Calu3 (cell line): ENCODE data around the gene SERPINA4. TPM values are rescaled to one million over a fixed set of nuclear protein-coding genes. Genes with fewer than 3 reads are reported as not detected.
A peak's percentile ranks its signal among the peaks of the same experiment; 100 is the strongest.

ENCODE experiments used
- Bru-seq: library from RNA; stranded (reverse); fragments of 400-500 nt; gene quantifications from one replicate; lab custom pipeline; 2021; lab: Mats Ljungman, UMichigan
- BruChase-seq, 2 experiments: library from RNA; stranded (reverse); fragments of 400-500 nt; gene quantifications; one replicate each; lab custom pipeline; 2021; lab: Mats Ljungman, UMichigan
- BruUV-seq: library from RNA; stranded (reverse); fragments of 400-500 nt; replicated peaks from 2 replicates; lab custom pipeline; 2021; lab: Mats Ljungman, UMichigan
- CTCF ChIA-PET: fragments of 300-600 bp; sonication (Branson Sonifier 250); formaldehyde crosslinking; loops from one replicate; lab custom pipeline; 2022; ENCODE audit warnings: antibody characterized with exemption; lab: Charles Lee
- DNase-seq: peaks from one replicate; pipeline ENCODE4 v3.0.0; 2022
- H3K27ac Mint-ChIP-seq: one replicate; pipeline ENCODE4 v1.8.0; 2022; ENCODE audit warnings: mixed read lengths; ENCODE audit not compliant: unreplicated experiment
- H3K27me3 Mint-ChIP-seq: one replicate; pipeline ENCODE4 v1.8.0; 2022; ENCODE audit warnings: mixed read lengths; ENCODE audit not compliant: unreplicated experiment
- H3K36me3 Mint-ChIP-seq: one replicate; pipeline ENCODE4 v1.8.0; 2022; ENCODE audit warnings: mild to moderate bottlenecking, moderate library complexity, mixed read lengths; ENCODE audit not compliant: insufficient read depth, unreplicated experiment
- H3K4me1 Mint-ChIP-seq: one replicate; pipeline ENCODE4 v1.8.0; 2022; ENCODE audit warnings: mild to moderate bottlenecking, low read depth, mixed read lengths; ENCODE audit not compliant: unreplicated experiment
- H3K4me3 Mint-ChIP-seq: one replicate; pipeline ENCODE4 v1.8.0; 2022; ENCODE audit warnings: mild to moderate bottlenecking, low read depth, moderate library complexity, mixed read lengths; ENCODE audit not compliant: unreplicated experiment
- H3K9me3 Mint-ChIP-seq: one replicate; pipeline ENCODE4 v1.8.0; 2022; ENCODE audit warnings: low read depth, mixed read lengths; ENCODE audit not compliant: unreplicated experiment
- CTCF ChIP-seq: fragments of 200-600 bp; IDR thresholded peaks from one replicate; pipeline ENCODE4 v1.8.0; 2022; ENCODE audit warnings: antibody characterized with exemption; ENCODE audit not compliant: unreplicated experiment
- intact Hi-C: fragments of 100-400 bp; cut with micrococcal nuclease; formaldehyde crosslinking; loops from one replicate; pipeline ENCODE4 v1.10.0; 2022; ENCODE audit not compliant: unreplicated experiment
- long read RNA-seq: library from polyadenylated mRNA; stranded (forward); transcript quantifications from one replicate; pipeline ENCODE4 v2.0.0, GENCODE V29; 2022
- total RNA-seq: library from RNA; stranded (reverse); gene quantifications from 2 replicates; pipeline ENCODE4 v1.2.3, GENCODE V29; 2022

SERPINA4 gene, protein sequence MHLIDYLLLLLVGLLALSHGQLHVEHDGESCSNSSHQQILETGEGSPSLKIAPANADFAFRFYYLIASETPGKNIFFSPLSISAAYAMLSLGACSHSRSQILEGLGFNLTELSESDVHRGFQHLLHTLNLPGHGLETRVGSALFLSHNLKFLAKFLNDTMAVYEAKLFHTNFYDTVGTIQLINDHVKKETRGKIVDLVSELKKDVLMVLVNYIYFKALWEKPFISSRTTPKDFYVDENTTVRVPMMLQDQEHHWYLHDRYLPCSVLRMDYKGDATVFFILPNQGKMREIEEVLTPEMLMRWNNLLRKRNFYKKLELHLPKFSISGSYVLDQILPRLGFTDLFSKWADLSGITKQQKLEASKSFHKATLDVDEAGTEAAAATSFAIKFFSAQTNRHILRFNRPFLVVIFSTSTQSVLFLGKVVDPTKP
- total RNA-seq (9.8 and 17.3 TPM in 2 replicates), Bru-seq, nascent RNA (percentile 51 among the genes with signal in this experiment), BruChase-seq, experiment 1, labeled RNA remaining after a 6-hour chase (percentile 67 among the genes with signal in this experiment), BruChase-seq, experiment 2, labeled RNA remaining after a 2-hour chase (percentile 56 among the genes with signal in this experiment)
- long read RNA-seq, transcript SERPINA4-203 (5 exons, 2,012 nt) = major isoform, 25 of 36 reads
- long read RNA-seq, partial matches to known transcripts = 6 of 36 reads
- long read RNA-seq, other reads (novel, unspliced or antisense) = 1 of 36 reads

DNA sequence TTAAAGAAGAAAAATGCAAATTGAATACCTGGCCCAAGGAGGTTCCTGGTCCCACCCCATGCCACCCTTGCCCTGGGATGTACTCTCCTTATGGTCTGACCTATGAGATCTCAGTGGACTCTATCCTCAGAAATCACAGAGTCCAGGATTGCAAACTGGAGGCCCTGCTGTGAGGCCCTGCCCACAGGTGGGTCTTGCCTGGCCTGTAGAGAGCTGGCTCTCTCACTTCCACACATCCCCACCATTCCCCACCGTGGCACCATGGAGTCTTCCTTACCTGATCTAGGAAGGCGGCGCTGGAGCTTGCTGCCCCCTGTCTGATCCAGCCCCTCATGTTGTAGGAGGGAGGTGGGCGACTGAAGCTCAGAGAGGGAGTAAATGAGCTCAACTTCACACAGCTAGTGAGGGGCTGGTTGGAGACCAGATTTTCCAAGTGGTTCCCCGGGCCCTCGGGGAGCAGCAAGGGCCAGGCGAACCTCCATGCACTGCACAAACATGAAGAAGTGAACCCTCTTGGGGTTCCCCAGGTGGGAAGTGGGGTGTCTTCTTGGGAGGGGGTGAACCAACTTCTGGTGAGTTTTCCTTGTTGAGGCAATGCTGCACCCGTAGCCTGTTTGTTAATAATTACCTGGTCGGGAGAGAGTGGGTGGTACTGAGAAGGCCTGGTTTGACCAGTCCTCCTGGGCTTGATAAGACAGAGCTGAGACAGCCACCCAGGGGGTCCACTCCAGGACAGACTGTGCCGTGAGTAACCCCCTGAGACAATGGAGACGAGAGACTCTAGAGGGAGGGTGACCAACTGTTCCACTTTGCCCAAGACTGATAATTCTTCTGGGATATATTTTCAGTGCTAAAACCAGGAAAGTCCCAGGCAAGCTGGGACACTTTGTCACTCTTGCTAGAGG lies at the start of gene SERPINA4:
Gene SERPINA4, plus strand, starts transcription at position 692 of the 905 bp plus-strand sequence. CDS start 2,041 bp downstream, outside the sequence.
- peak; percentile 56 for DNase-seq
- Mint-ChIP-seq H3K27ac (peak within 1 kb of the TSS; percentile 56), H3K27me3 (no peaks in the 10 kb centered on the region), H3K4me1 (peaks cover 33% of the 10 kb centered on the region), H3K4me3 (peak within 1 kb of the TSS; percentile 61), H3K9me3 (peaks cover 8% of the 10 kb centered on the region), H3K36me3 (peaks cover 6% of the 10 kb centered on the region)
- intact Hi-C loops = no loop called here
- TF ChIP-seq CTCF = no peak
- CTCF ChIA-PET = interaction anchor here (1.3 to 1.4 kb wide), 2 partner anchors 12 to 50 kb away, joined by 3 to 4 read pairs; no protein-coding TSS in a partner anchor
- no TSS peak for BruUV-seq

DNA sequence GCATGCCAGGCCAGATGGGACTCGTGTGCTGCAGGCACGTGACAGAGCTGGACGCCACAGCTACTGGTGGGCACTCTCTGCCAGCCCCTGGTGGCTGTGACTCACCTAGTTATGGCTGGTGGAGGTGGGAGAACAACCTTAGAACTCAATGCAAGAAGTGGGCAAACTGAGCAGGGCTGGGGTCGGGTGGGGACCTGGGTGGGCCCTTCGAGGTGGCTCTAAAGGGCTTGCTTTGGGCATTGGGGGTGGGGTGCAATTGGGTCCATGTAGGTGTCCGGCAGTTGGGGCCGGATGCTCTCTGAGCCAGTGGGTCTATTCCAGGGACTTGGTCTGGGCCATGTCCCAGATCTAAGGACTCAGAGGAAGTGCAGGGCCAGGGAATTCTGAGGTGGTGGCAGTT lies 46.9 kb upstream of the SERPINA4 start:
- CTCF ChIA-PET = no interaction called here
- Mint-ChIP-seq H3K27me3 (peaks cover 38% of the 10 kb centered on the region), H3K9me3 (peaks cover under 1% of the 10 kb centered on the region), H3K36me3 (no peaks in the 10 kb centered on the region), H3K4me1 (no peaks in the 10 kb centered on the region), H3K27ac (no peak overlapping the region), H3K4me3 (no peak overlapping the region)
- BruUV-seq = no TSS peak
- TF ChIP-seq CTCF = no peak
- intact Hi-C loops = no loop called here
- DNase-seq = no peak

- Mint-ChIP-seq H3K27me3 (peaks cover 40% of the 10 kb centered on the region), H3K9me3 (peaks cover 6% of the 10 kb centered on the region), H3K4me1 (no peaks in the 10 kb centered on the region), H3K36me3 (no peaks in the 10 kb centered on the region), H3K4me3 (no peak overlapping the region), H3K27ac (no peak overlapping the region)
- CTCF ChIA-PET = no interaction called here
- no peak for TF ChIP-seq CTCF
- BruUV-seq = no TSS peak
- no peak for DNase-seq
- intact Hi-C loops = no loop called here
These were observed 45.8 kb upstream of the SERPINA4 start for GRCh38 chr14:94515426-94515825.

GRCh38 chr14:94515856-94516255 lies 45.4 kb upstream of the SERPINA4 start:
- no peak overlapping the region for H3K4me3 Mint-ChIP-seq
- no TSS peak for BruUV-seq
- H3K36me3 Mint-ChIP-seq = no peaks in the 10 kb centered on the region
- intact Hi-C loops = no loop called here
- H3K4me1 Mint-ChIP-seq = no peaks in the 10 kb centered on the region
- peaks cover 6% of the 10 kb centered on the region for H3K9me3 Mint-ChIP-seq
- no peak overlapping the region for H3K27ac Mint-ChIP-seq
- CTCF ChIA-PET = interaction anchor here (0.5 kb wide), 1 partner anchor 99 kb away, joined by 4 read pairs; no protein-coding TSS in a partner anchor
- peaks cover 40% of the 10 kb centered on the region for H3K27me3 Mint-ChIP-seq
- no peak for TF ChIP-seq CTCF
- DNase-seq = no peak
